Small intestine (tissue), 7 donors: Measurements from ENCODE around the gene EMC9. TPM values are rescaled to one million over a fixed set of nuclear protein-coding genes. Genes with fewer than 3 reads are reported as not detected.

Source experiments
- DNase-seq, 2 donors: peaks; one replicate each; pipeline versions ENCODE4 v3.0.0 to v3.0.0-alpha.2; 2013
- FAIRE-seq: peaks from 2 replicates; lab custom pipeline; 2012; peaks lifted over from hg19 to GRCh38; lab: Jason Lieb, UNC
- H3K27ac ChIP-seq, 3 donors: one replicate each; pipeline ENCODE4 v1.5.1; 2013; ENCODE audit warnings: low read length in 2 of 3, mild to moderate bottlenecking in 2 of 3, control low read depth in 1 of 3, inconsistent platforms in 1 of 3, low read depth in 1 of 3, moderate library complexity in 1 of 3
- H3K27me3 ChIP-seq, 3 donors: one replicate each; pipeline ENCODE4 v1.6.1; 2013; ENCODE audit warnings: low read length in 3 of 3, inconsistent platforms in 1 of 3; ENCODE audit not compliant: control insufficient read depth in 3 of 3, insufficient read depth in 3 of 3
- H3K36me3 ChIP-seq, 3 donors: one replicate each; pipeline ENCODE4 v1.6.1; 2013; ENCODE audit warnings: low read length in 3 of 3, inconsistent platforms in 1 of 3, low read depth in 1 of 3, mild to moderate bottlenecking in 1 of 3, moderate library complexity in 1 of 3; ENCODE audit not compliant: control insufficient read depth in 3 of 3, insufficient read depth in 2 of 3
- H3K4me1 ChIP-seq, 3 donors: one replicate each; pipeline ENCODE4 v1.6.1; 2013; ENCODE audit warnings: low read length in 2 of 3, inconsistent platforms in 1 of 3, low read depth in 1 of 3, mild to moderate bottlenecking in 1 of 3, moderate library complexity in 1 of 3; ENCODE audit not compliant: control insufficient read depth in 3 of 3, insufficient read depth in 2 of 3
- H3K4me3 ChIP-seq, 3 donors: one replicate each; pipeline ENCODE4 v1.5.1; 2013; ENCODE audit warnings: low read length in 3 of 3, control low read depth in 1 of 3, inconsistent platforms in 1 of 3, low read depth in 1 of 3, mild to moderate bottlenecking in 1 of 3, moderate library complexity in 1 of 3
- H3K9me3 ChIP-seq, 2 donors: one replicate each; pipeline ENCODE4 v1.6.1; 2013; ENCODE audit warnings: low read depth in 1 of 2, low read length in 1 of 2; ENCODE audit not compliant: control insufficient read depth in 2 of 2, insufficient read depth in 1 of 2
- WGBS, 3 donors: extraction: QIAGEN DNeasy Blood & Tissue Kit; methylation state at CpG; one replicate each; pipeline ENCODE4 v1.1.7; 2013; 5-methylcytosine and 5-hydroxymethylcytosine counted together
- polyA plus RNA-seq, 4 donors: library from polyadenylated mRNA; stranded (reverse) in 3 of 4; unstranded in 1 of 4; fragments of 200-250 nt in 3 of 4; fragments of 120-200 nt in 1 of 4; gene quantifications; one replicate each; pipeline versions ENCODE4 v1.2.1 to v1.2.3, GENCODE V29; 2013
- donor health status: healthy with polysubstance abuse.
- donor health status: control.
- donor health status: control.
- donor health status: Bipolar disorder and iron deficiency.
- donor health status: healthy.

EMC9 gene
- polyA plus RNA-seq, 4 donors = 27.2 to 74.7 (median 41.3) TPM

DNA sequence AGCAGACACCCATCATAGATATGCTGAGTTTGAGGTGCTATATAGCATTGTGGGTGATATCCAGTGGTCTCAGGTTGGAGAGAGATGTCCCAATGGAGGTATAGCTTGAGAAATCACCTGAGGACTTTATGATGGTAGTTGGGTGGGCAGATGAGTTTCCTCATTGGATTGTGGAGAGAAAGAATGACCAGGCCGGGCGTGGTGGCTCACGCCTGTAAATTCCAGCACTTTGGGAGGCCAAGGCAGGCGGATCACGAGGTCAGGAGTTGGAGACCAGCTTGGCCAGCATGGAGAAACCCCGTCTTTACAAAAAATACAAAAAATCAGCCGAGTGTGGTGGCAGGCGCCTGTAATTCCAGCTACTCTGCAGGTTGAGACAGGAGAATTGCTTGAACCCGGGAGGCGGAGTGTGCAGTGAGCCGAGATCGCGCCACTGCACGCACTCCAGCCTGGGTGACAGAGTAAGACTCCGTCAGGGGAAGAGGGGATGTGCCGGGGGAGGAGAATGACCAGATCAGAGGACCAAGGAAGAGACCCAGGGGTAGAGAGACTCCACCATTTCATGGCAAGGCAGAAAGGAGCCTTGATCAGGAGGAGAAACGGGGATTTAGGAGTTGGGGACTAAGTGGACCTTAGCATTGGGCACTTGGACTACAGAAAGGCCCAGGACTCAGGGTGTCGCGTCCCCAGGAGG is 48.0 kb downstream of the EMC9 start:
- H3K36me3 ChIP-seq = peaks cover 0 to 34% (median 7%) of the 10 kb centered on the region in 3 donors
- no peaks in the 10 kb centered on the region for H3K27me3 ChIP-seq
- peak overlapping the region; percentile 96 to 99 (median 99) for H3K27ac ChIP-seq
- FAIRE-seq (no peak), DNase-seq (no peak)
- 76 to 82% (median 82%) methylated on average over 19 of the region's 19 CpGs for WGBS, 3 donors
- H3K9me3 ChIP-seq = no peaks in the 10 kb centered on the region
- H3K4me3 ChIP-seq = peak overlapping the region in 1 of 3 donors; percentile 91
- peaks cover 6 to 58% (median 8%) of the 10 kb centered on the region in 3 donors for H3K4me1 ChIP-seq

DNA sequence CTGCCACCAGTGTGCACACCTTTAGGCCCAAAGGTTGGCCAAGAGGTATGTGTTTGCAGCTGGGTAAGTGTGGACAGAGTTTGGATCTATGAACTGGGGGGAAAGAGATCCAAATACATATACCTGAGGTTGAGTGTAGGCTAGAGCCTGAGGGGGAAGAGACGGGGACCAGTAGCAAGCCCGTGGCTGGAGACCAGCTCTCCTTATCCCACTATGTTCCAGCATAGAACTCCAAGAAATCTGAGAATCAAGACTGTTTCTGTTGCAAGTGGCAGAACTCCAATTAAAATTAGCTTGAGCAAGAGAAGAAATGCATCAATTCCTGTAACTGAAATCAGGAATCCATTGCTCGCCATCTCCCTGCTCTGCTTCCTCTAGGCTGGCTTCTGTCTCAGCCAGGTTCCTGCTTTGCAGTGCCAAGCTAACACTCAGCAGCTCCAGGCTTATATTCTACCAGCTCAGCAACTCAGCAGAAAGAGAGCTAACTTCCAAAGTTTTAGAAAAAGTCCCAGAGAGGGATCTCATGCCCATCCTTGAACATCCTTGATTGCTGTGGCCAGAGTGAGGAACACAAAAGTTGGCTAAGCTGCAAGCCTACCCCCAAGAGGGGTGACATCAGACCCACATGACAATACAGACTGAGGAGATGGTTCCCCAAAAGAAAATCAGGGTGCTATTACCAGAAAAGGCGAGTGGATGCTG is 48.7 kb downstream of the EMC9 start:
- H3K9me3 ChIP-seq = no peaks in the 10 kb centered on the region
- H3K27me3 ChIP-seq = no peaks in the 10 kb centered on the region
- H3K4me3 ChIP-seq = no peak overlapping the region
- 69 to 77% (median 75%) methylated on average over 4 of the region's 4 CpGs for WGBS, 3 donors
- H3K27ac ChIP-seq = peak overlapping the region; percentile 96 to 99 (median 99)
- peaks cover 6 to 56% (median 6%) of the 10 kb centered on the region in 3 donors for H3K4me1 ChIP-seq
- DNase-seq (no peak), FAIRE-seq (no peak)
- peaks cover 0 to 30% (median 4%) of the 10 kb centered on the region in 3 donors for H3K36me3 ChIP-seq

- Histone ChIP-seq H3K27me3 (no peaks in the 10 kb centered on the region), H3K9me3 (no peaks in the 10 kb centered on the region), H3K36me3 (peaks cover 0 to 25% (median 4%) of the 10 kb centered on the region in 3 donors), H3K4me3 (no peak overlapping the region), H3K4me1 (peaks cover 6 to 56% (median 6%) of the 10 kb centered on the region in 3 donors), H3K27ac (peak overlapping the region; percentile 22 to 99 (median 96))
- FAIRE-seq (no peak), DNase-seq (peak; percentile 87 to 99)
Observed at GRCh38 chr14:24092110-24092504, 49.3 kb downstream of the EMC9 start.

DNA sequence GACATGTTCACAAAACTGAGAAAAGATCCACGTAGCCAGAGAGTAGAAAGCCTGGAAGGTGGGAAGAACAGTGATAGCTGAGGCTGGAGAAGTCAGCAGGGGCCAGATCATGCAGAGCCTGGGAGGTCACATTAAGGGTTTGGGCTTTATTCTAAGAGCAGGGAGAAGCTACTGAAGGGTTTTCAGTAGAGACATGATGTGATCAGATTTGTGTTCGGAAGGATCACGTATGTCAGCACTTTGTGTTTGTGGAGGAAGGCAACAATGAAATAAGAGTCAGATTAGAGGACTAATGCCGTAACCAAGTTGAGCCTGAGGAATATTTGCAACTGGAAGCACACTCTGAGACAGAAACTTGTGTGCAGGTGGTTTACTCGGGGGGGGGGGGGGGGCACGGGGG is 51.5 kb downstream of the EMC9 start:
- Histone ChIP-seq H3K27me3 (no peaks in the 10 kb centered on the region), H3K4me3 (no peak overlapping the region), H3K4me1 (peaks cover 6 to 34% (median 6%) of the 10 kb centered on the region in 3 donors), H3K27ac (no peak overlapping the region), H3K36me3 (peaks cover 0 to 4% (median 0%) of the 10 kb centered on the region in 3 donors), H3K9me3 (no peaks in the 10 kb centered on the region)
- whole genome bisulfite sequencing, 3 donors = 80 to 86% (median 85%) methylated on average over 5 to 6 of the region's 6 CpGs
- DNase-seq (no peak), FAIRE-seq (no peak)

Other genes with a start within 250 kb of the EMC9 start
- gene DHRS4, start 187.8 kb downstream of the EMC9 start, polyA plus RNA-seq = 100 to 1,000 TPM in 3 of 4 donors, 10 to 100 TPM in 1; 61.6 to 163 (median 135) TPM
- 100 to 1,000 TPM in 3 of 4 donors, 10 to 100 TPM in 1; 34.8 to 162 (median 107) TPM for gene DHRS4L2, start 152.7 kb downstream of the EMC9 start, polyA plus RNA-seq
- 1 to 10 TPM in 2 of 4 donors, under 1 TPM in 2; 0.81 to 1.4 (median 1.1) TPM for gene CARMIL3, start 89.6 kb downstream of the EMC9 start, polyA plus RNA-seq
- gene CPNE6, start 70.0 kb downstream of the EMC9 start, polyA plus RNA-seq = 10 to 100 TPM in 1 of 4 donors, 1 to 10 TPM in 2, under 1 TPM in 1; 0.03 to 10.7 (median 4.2) TPM
- 100 to 1,000 TPM; 197 to 870 (median 304) TPM for gene PCK2, start 47.3 kb downstream of the EMC9 start, polyA plus RNA-seq
- 100 to 1,000 TPM in 2 of 4 donors, 10 to 100 TPM in 2; 72.1 to 122 (median 93.3) TPM for gene DCAF11, start 26.8 kb downstream of the EMC9 start, polyA plus RNA-seq
- gene NRL, start 26.6 kb downstream of the EMC9 start, polyA plus RNA-seq = 1 to 10 TPM; 1.5 to 4.0 (median 2.7) TPM
- 1 to 10 TPM; 2.4 to 5.8 (median 4.1) TPM for gene FITM1, start 10.9 kb downstream of the EMC9 start, polyA plus RNA-seq
- 100 to 1,000 TPM; 307 to 576 (median 467) TPM for gene PSME1, start 5.4 kb downstream of the EMC9 start, polyA plus RNA-seq
- gene PSME2, start 5.0 kb upstream of the EMC9 start, polyA plus RNA-seq = 100 to 1,000 TPM; 175 to 997 (median 644) TPM
- gene RNF31, start 5.9 kb upstream of the EMC9 start, polyA plus RNA-seq = 10 to 100 TPM; 33.7 to 83.0 (median 48.9) TPM
- gene IRF9, start 19.7 kb upstream of the EMC9 start, polyA plus RNA-seq = 10 to 100 TPM; 36.9 to 90.9 (median 63.3) TPM
- 100 to 1,000 TPM in 1 of 4 donors, 10 to 100 TPM in 3; 23.0 to 135 (median 40.7) TPM for gene REC8, start 30.5 kb upstream of the EMC9 start, polyA plus RNA-seq
- gene IPO4, start 47.2 kb upstream of the EMC9 start, polyA plus RNA-seq = 10 to 100 TPM in 2 of 4 donors, 1 to 10 TPM in 2; 3.2 to 24.4 (median 12.5) TPM
- 10 to 100 TPM in 2 of 4 donors, 1 to 10 TPM in 2; 6.9 to 56.1 (median 23.9) TPM for gene TM9SF1, start 53.9 kb upstream of the EMC9 start, polyA plus RNA-seq
- gene TSSK4, start 64.1 kb upstream of the EMC9 start, polyA plus RNA-seq = 1 to 10 TPM in 1 of 4 donors, under 1 TPM in 1, not detected in 2; 0.04 to 6.9 TPM
- gene CHMP4A, start 71.9 kb upstream of the EMC9 start, polyA plus RNA-seq = 100 to 1,000 TPM in 1 of 4 donors, 10 to 100 TPM in 3; 70.0 to 121 (median 94.9) TPM
- 10 to 100 TPM; 18.8 to 31.1 (median 21.4) TPM for gene MDP1, start 74.5 kb upstream of the EMC9 start, polyA plus RNA-seq
- 100 to 1,000 TPM; 182 to 225 (median 205) TPM for gene NEDD8, start 90.8 kb upstream of the EMC9 start, polyA plus RNA-seq
- gene GMPR2, start 91.3 kb upstream of the EMC9 start, polyA plus RNA-seq = 10 to 100 TPM; 57.4 to 94.1 (median 76.0) TPM
- gene TINF2, start 101.0 kb upstream of the EMC9 start, polyA plus RNA-seq = 10 to 100 TPM; 33.0 to 42.4 (median 35.8) TPM
- gene TGM1, start 121.6 kb upstream of the EMC9 start, polyA plus RNA-seq = 1 to 10 TPM; 1.5 to 3.4 (median 1.7) TPM
- gene RABGGTA, start 130.0 kb upstream of the EMC9 start, polyA plus RNA-seq = 10 to 100 TPM; 25.3 to 58.6 (median 36.0) TPM
- gene DHRS1, start 158.2 kb upstream of the EMC9 start, polyA plus RNA-seq = 10 to 100 TPM; 45.2 to 95.7 (median 66.5) TPM
- 10 to 100 TPM in 3 of 4 donors, 1 to 10 TPM in 1; 9.7 to 22.5 (median 16.0) TPM for gene NOP9, start 158.3 kb upstream of the EMC9 start, polyA plus RNA-seq
- gene CIDEB, start 166.4 kb upstream of the EMC9 start, polyA plus RNA-seq = 100 to 1,000 TPM in 2 of 4 donors, 10 to 100 TPM in 2; 31.2 to 273 (median 139) TPM
- gene LTB4R2, start 168.5 kb upstream of the EMC9 start, polyA plus RNA-seq = 1 to 10 TPM in 3 of 4 donors, under 1 TPM in 1; 0.89 to 4.7 (median 2.3) TPM
- 10 to 100 TPM in 2 of 4 donors, 1 to 10 TPM in 2; 5.1 to 37.0 (median 15.8) TPM for gene LTB4R, start 169.9 kb upstream of the EMC9 start, polyA plus RNA-seq
- 10 to 100 TPM in 1 of 4 donors, 1 to 10 TPM in 3; 3.4 to 16.4 (median 6.1) TPM for gene ADCY4, start 193.5 kb upstream of the EMC9 start, polyA plus RNA-seq
- 10 to 100 TPM; 16.7 to 58.6 (median 33.6) TPM for gene RIPK3, start 198.4 kb upstream of the EMC9 start, polyA plus RNA-seq
- gene NFATC4, start 226.6 kb upstream of the EMC9 start, polyA plus RNA-seq = 10 to 100 TPM; 11.2 to 45.1 (median 29.1) TPM